Astrocyte (in vitro differentiated cells and primary cell): ENCODE results near the gene DDX41. TPM values are rescaled to one million over a fixed set of nuclear protein-coding genes. Genes with fewer than 3 reads are reported as not detected.

Experiments
- DNase-seq: peaks from one replicate; pipeline ENCODE4 v3.0.0-alpha.2; 2010; ENCODE audit warnings: low read depth
- FAIRE-seq: peaks from 2 replicates; lab custom pipeline; 2011; peaks lifted over from hg19 to GRCh38; lab: Jason Lieb, UNC
- H2AFZ ChIP-seq: 2 replicates; pipeline ENCODE4 v1.6.0; 2012; ENCODE audit warnings: low read depth, low read length, inconsistent platforms
- H3K27ac ChIP-seq: 2 replicates; pipeline ENCODE4 v1.5.1; 2011; ENCODE audit warnings: low read depth, low read length, inconsistent platforms
- H3K27me3 ChIP-seq: 2 replicates; pipeline ENCODE4 v1.6.0; 2011; ENCODE audit warnings: low read length, inconsistent platforms; ENCODE audit not compliant: insufficient read depth
- H3K36me3 ChIP-seq: 2 replicates; pipeline ENCODE4 v1.5.1; 2011; ENCODE audit warnings: low read length, inconsistent platforms; ENCODE audit not compliant: insufficient read depth
- H3K4me1 ChIP-seq: 2 replicates; pipeline ENCODE4 v1.5.1; 2011; ENCODE audit warnings: low read length, inconsistent platforms; ENCODE audit not compliant: insufficient read depth
- H3K4me2 ChIP-seq: 2 replicates; pipeline ENCODE4 v1.6.0; 2012; ENCODE audit warnings: low read length, inconsistent platforms
- H3K4me3 ChIP-seq: 2 replicates; pipeline ENCODE4 v1.5.1; 2011; ENCODE audit warnings: low read depth, mild to moderate bottlenecking, low read length, inconsistent platforms; ENCODE audit not compliant: insufficient read depth
- H3K79me2 ChIP-seq: 2 replicates; pipeline ENCODE4 v1.6.0; 2012; ENCODE audit warnings: mild to moderate bottlenecking, low read length, inconsistent platforms; ENCODE audit not compliant: insufficient read depth
- H3K9ac ChIP-seq: 2 replicates; pipeline ENCODE4 v1.6.0; 2012; ENCODE audit warnings: mild to moderate bottlenecking, low read length, inconsistent platforms
- H3K9me3 ChIP-seq: 2 replicates; pipeline ENCODE4 v1.5.1; 2012; ENCODE audit warnings: low read depth, mild to moderate bottlenecking, low read length, inconsistent platforms; ENCODE audit not compliant: insufficient read depth
- H4K20me1 ChIP-seq: 2 replicates; pipeline ENCODE4 v1.6.0; 2012; ENCODE audit warnings: low read length, inconsistent platforms; ENCODE audit not compliant: insufficient read depth
- H3K27ac Mint-ChIP-seq: one replicate; pipeline ENCODE4 v1.8.0; 2021; ENCODE audit warnings: mild to moderate bottlenecking, mixed read lengths; ENCODE audit not compliant: unreplicated experiment
- H3K27me3 Mint-ChIP-seq: one replicate; pipeline ENCODE4 v1.8.0; 2021; ENCODE audit warnings: low read depth, mixed read lengths; ENCODE audit not compliant: unreplicated experiment
- H3K36me3 Mint-ChIP-seq: one replicate; pipeline ENCODE4 v1.8.0; 2021; ENCODE audit warnings: low read depth, mixed read lengths; ENCODE audit not compliant: unreplicated experiment
- H3K4me1 Mint-ChIP-seq: one replicate; pipeline ENCODE4 v1.8.0; 2021; ENCODE audit warnings: low read depth, mixed read lengths; ENCODE audit not compliant: unreplicated experiment
- H3K4me3 Mint-ChIP-seq: one replicate; pipeline ENCODE4 v1.8.0; 2021; ENCODE audit warnings: mild to moderate bottlenecking, moderate library complexity, mixed read lengths; ENCODE audit not compliant: unreplicated experiment
- H3K9me3 Mint-ChIP-seq: one replicate; pipeline ENCODE4 v1.8.0; 2021; ENCODE audit warnings: mild to moderate bottlenecking, mixed read lengths; ENCODE audit not compliant: unreplicated experiment
- EZH2 ChIP-seq: IDR thresholded peaks from 2 replicates; pipeline ENCODE4 v1.6.1; 2012; ENCODE audit warnings: mild to moderate bottlenecking, low read length, inconsistent platforms; ENCODE audit not compliant: insufficient read depth
- total RNA-seq: library from RNA; stranded (reverse); gene quantifications from 2 replicates; pipeline ENCODE4 v1.2.1, GENCODE V29; 2021
- TF ChIP-seq, protein P1 (sequence below): IDR thresholded peaks from 2 replicates; pipeline ENCODE4 v1.5.1; 2011; ENCODE audit warnings: low read depth, mild to moderate bottlenecking, inconsistent platforms, low read length, moderate library complexity; ENCODE audit not compliant: insufficient read depth

The DDX41 gene
- total RNA-seq, 1 donor from 2014 or later = 92.5 TPM

DNA sequence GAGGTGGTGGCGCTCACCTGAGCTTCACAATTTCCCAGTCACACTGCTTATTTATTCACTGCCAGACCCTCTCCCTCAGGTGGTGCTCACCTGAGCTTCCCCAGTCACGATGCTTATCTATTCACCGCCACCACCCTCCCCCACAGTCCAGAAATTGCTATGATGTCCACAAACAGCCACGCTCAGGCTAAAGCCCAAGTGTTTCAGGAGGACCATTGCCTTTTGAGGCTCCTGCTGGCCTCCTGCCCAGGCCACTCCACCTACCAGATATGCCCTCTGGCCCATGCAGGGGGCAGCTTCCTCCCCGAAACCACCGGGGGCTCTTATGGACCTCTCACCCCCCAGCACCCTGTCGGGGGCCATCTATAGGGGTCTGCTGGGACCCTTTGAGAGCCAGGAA lies 23.9 kb downstream of the DDX41 start:
- Histone ChIP-seq H3K27me3 (no peaks in the 10 kb centered on the region), H3K4me1 (peaks cover 69% of the 10 kb centered on the region), H4K20me1 (peaks cover 68% of the 10 kb centered on the region), H3K4me3 (no peak overlapping the region), H3K9me3 (no peaks in the 10 kb centered on the region), H3K27ac (peak overlapping the region; percentile 94), H2AFZ (no peak overlapping the region), H3K36me3 (peaks cover 32% of the 10 kb centered on the region), H3K9ac (peak overlapping the region; percentile 89), H3K79me2 (peaks cover 88% of the 10 kb centered on the region), H3K4me2 (peak overlapping the region; percentile 96)
- H3K27me3 Mint-ChIP-seq = no peaks in the 10 kb centered on the region
- peaks cover 32% of the 10 kb centered on the region for H3K4me1 Mint-ChIP-seq
- no peak for TF ChIP-seq EZH2
- TF ChIP-seq, protein P1, sequence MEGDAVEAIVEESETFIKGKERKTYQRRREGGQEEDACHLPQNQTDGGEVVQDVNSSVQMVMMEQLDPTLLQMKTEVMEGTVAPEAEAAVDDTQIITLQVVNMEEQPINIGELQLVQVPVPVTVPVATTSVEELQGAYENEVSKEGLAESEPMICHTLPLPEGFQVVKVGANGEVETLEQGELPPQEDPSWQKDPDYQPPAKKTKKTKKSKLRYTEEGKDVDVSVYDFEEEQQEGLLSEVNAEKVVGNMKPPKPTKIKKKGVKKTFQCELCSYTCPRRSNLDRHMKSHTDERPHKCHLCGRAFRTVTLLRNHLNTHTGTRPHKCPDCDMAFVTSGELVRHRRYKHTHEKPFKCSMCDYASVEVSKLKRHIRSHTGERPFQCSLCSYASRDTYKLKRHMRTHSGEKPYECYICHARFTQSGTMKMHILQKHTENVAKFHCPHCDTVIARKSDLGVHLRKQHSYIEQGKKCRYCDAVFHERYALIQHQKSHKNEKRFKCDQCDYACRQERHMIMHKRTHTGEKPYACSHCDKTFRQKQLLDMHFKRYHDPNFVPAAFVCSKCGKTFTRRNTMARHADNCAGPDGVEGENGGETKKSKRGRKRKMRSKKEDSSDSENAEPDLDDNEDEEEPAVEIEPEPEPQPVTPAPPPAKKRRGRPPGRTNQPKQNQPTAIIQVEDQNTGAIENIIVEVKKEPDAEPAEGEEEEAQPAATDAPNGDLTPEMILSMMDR = no peak
- H3K4me3 Mint-ChIP-seq = peak overlapping the region; percentile 73
- FAIRE-seq (no peak), DNase-seq (no peak)
- H3K36me3 Mint-ChIP-seq = peaks cover 4% of the 10 kb centered on the region
- H3K27ac Mint-ChIP-seq = peak overlapping the region; percentile 92
- no peaks in the 10 kb centered on the region for H3K9me3 Mint-ChIP-seq

- Histone ChIP-seq H3K9ac (peak overlapping the region; percentile 89), H3K36me3 (peaks cover 38% of the 10 kb centered on the region), H3K79me2 (peaks cover 92% of the 10 kb centered on the region), H4K20me1 (peaks cover 75% of the 10 kb centered on the region), H3K4me1 (peaks cover 67% of the 10 kb centered on the region), H3K4me3 (no peak overlapping the region), H3K27ac (peak overlapping the region; percentile 3), H3K27me3 (no peaks in the 10 kb centered on the region), H2AFZ (no peak overlapping the region), H3K4me2 (peak overlapping the region; percentile 96), H3K9me3 (no peaks in the 10 kb centered on the region)
- peaks cover 32% of the 10 kb centered on the region for H3K4me1 Mint-ChIP-seq
- FAIRE-seq = no peak
- H3K27ac Mint-ChIP-seq = peak overlapping the region; percentile 92
- H3K36me3 Mint-ChIP-seq = peaks cover 8% of the 10 kb centered on the region
- H3K27me3 Mint-ChIP-seq = no peaks in the 10 kb centered on the region
- no peak for DNase-seq
- H3K9me3 Mint-ChIP-seq = no peaks in the 10 kb centered on the region
- TF ChIP-seq EZH2 = no peak
- TF ChIP-seq, protein P1 = no peak
- peak overlapping the region; percentile 73 for H3K4me3 Mint-ChIP-seq
Measured at GRCh38 chr5:177491983-177492746, 24.6 kb downstream of the DDX41 start.

DNA sequence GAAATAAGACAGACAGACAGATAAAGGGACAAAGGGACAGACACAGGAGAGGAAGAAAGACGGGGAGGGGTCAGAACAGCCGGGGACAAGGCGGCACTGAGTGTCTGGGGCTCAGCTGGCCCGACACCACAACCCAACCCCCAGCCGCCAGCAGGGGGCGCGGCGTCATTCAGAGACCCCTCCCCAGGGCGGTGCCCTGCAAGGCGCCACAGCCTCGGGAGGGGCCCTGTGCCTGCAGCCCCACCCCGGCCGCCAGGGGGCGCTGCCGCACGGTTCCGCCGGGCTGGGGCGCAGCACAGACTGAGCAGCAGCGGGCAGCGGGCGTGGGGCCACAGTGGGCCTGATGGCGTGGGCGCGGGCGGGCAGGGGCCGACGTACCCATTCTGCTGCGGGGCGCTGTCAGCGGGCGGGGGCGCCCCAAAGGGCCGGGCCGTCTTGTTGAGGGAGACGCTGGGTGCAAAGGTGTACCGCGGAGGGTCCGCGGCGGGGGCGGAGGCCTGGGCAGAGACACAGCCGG lies 25.3 kb downstream of the DDX41 start:
- Mint-ChIP-seq H3K27me3 (no peaks in the 10 kb centered on the region), H3K4me1 (peaks cover 32% of the 10 kb centered on the region), H3K9me3 (no peaks in the 10 kb centered on the region), H3K27ac (no peak overlapping the region), H3K4me3 (peak overlapping the region; percentile 54), H3K36me3 (peaks cover 8% of the 10 kb centered on the region)
- Histone ChIP-seq H2AFZ (no peak overlapping the region), H3K9ac (no peak overlapping the region), H3K4me2 (peak overlapping the region; percentile 55), H3K27ac (peak overlapping the region; percentile 31), H3K79me2 (peaks cover 91% of the 10 kb centered on the region), H3K36me3 (peaks cover 42% of the 10 kb centered on the region), H3K9me3 (no peaks in the 10 kb centered on the region), H3K27me3 (no peaks in the 10 kb centered on the region), H3K4me1 (peaks cover 67% of the 10 kb centered on the region), H4K20me1 (peaks cover 79% of the 10 kb centered on the region), H3K4me3 (no peak overlapping the region)
- TF ChIP-seq EZH2 = no peak
- TF ChIP-seq, protein P1 = peak; percentile 51
- DNase-seq (no peak), FAIRE-seq (no peak)
